Pancreas (tissue), 10 donors: ENCODE measurements around the gene KCNH1. TPM values are rescaled to one million over a fixed set of nuclear protein-coding genes. Genes with fewer than 3 reads are reported as not detected.

ENCODE experiments used
- ATAC-seq, 4 donors: fragments of 200-7000 bp; cut with Tn5 transposase; one replicate each; pipeline versions ENCODE4 v1.8.0 to v1.9.1; 2020; ENCODE audit warnings: mild to moderate bottlenecking in 4 of 4, moderate library complexity in 4 of 4
- DNase-seq, 6 donors: peaks; one replicate each; pipeline ENCODE4 v3.0.0-alpha.2; 2020
- FAIRE-seq: peaks from 2 replicates; lab custom pipeline; 2012; peaks lifted over from hg19 to GRCh38; lab: Jason Lieb, UNC
- H3K27ac ChIP-seq, 4 donors: fragments of 200-600 bp; sonication (generic); 1 replicate in 3 of 4; 2 replicates in 1 of 4; pipeline versions ENCODE4 v1.5.0 to v1.8.0; 2020
- H3K27me3 ChIP-seq, 4 donors: fragments of 200-600 bp; one replicate each; pipeline ENCODE4 v1.8.0; 2021
- H3K36me3 ChIP-seq, 3 donors: fragments of 200-600 bp; sonication (generic) in 1 of 3; one replicate each; pipeline versions ENCODE4 v1.5.0 to v1.8.0; 2020 to 2021
- H3K4me1 ChIP-seq, 3 donors: fragments of 200-600 bp; one replicate each; pipeline ENCODE4 v1.8.0; 2021
- H3K4me3 ChIP-seq, 4 donors: fragments of 200-600 bp; sonication (generic) in 2 of 4; one replicate each; pipeline versions ENCODE4 v1.5.0 to v1.8.0; 2020 to 2021
- H3K9me3 ChIP-seq, 4 donors: fragments of 200-600 bp; one replicate each; pipeline ENCODE4 v1.8.0; 2021
- WGBS, 2 donors: extraction: QIAGEN DNeasy Blood & Tissue Kit; methylation state at CpG; one replicate each; pipeline ENCODE4 v1.1.7; 2013; 5-methylcytosine and 5-hydroxymethylcytosine counted together
- intact Hi-C, 3 donors: fragments of 100-400 bp; cut with DNase I; formaldehyde crosslinking; loops; one replicate each; pipeline versions ENCODE4 v1.11.1 to v1.14.2; 2022
- polyA plus RNA-seq, 2 donors: library from polyadenylated mRNA; stranded (reverse); fragments of 200-250 nt; gene quantifications; one replicate each; pipeline ENCODE4 v1.2.3, GENCODE V29; 2013
- total RNA-seq, 6 donors: library from RNA; stranded (reverse); fragmentation: NEBNext Ultra II Directional in 4 of 6; extraction: Animal tissue kit (Norgen Biotek cat#: 25700) in 4 of 6; gene quantifications; one replicate each; pipeline versions ENCODE4 v1.2.1 to v1.2.4, GENCODE V29; 2021 to 2023
- TF ChIP-seq, protein P1 (sequence below), 4 donors: fragments of 200-600 bp; sonication (generic) in 3 of 4; IDR thresholded peaks; one replicate each; pipeline versions ENCODE4 v1.5.0 to v1.8.0; 2021; ENCODE audit warnings: antibody characterized with exemption in 4 of 4
- donor health status: healthy with polysubstance abuse.
- donor health status: DM: no; HTN: no; CAD: no; lungs with moderate emphysema.
- donor health status: DM: no; HTN: no; CAD: no.
- donor health status: control.
- donor health status: control.
- donor health status: Bipolar disorder and iron deficiency.
- donor health status: DM: yes; HTN: yes; CAD: no.
- donor health status: DM: no; HTN: no; CAD: no.
- donor health status: DM: no; HTN: no; CAD: no.
- donor health status: DM: yes; HTN: yes; CAD: no.

The KCNH1 gene
- total and polyA plus RNA-seq, 8 donors: 0.24 to 0.61 (median 0.36) TPM

DNA sequence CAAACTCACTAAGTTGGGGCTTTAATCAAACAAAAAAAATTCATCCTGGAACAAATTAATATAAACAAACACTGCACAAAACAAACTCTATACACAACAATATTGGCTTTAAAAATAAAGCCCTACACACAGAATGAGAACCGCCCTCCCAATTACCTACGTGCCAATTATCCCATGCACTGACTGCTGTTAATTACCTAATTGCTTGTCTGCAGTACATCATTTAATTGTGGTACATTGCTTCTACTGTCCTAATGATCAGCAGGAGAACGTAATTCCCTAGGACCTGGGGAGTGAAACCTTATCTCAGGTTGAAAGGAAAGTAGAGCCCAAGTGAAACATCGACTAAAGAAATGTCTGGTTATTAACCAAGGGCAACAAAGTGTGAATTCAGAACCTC lies 364.5 kb downstream of the KCNH1 start:
- FAIRE-seq (no peak), ATAC-seq (no peak)
- 55 to 57% methylated on average over 4 of the region's 4 CpGs for WGBS, 2 donors

DNA sequence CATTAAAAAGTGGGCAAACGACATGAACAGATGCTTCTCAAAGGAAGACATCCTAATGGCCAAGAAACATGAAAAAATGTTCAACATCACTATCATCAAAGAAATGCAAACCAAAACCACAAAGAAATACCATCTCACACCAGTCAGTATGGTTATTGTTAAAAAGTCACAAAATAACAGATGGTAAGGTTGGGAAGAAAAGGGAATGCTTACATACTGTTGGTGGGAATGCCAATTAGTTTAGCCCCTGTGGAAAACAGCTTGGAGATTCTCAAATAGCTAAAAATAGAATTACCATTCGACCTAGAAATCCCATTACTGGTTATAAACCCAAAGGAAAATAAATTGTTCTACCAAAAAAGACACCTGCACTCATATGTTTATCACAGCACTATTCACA lies 369.4 kb downstream of the KCNH1 start:
- H3K36me3 ChIP-seq: no peaks in the 10 kb centered on the region
- H3K4me1 ChIP-seq: no peaks in the 10 kb centered on the region
- no peaks in the 10 kb centered on the region for H3K27me3 ChIP-seq
- no peak for DNase-seq
- TF ChIP-seq, protein P1, sequence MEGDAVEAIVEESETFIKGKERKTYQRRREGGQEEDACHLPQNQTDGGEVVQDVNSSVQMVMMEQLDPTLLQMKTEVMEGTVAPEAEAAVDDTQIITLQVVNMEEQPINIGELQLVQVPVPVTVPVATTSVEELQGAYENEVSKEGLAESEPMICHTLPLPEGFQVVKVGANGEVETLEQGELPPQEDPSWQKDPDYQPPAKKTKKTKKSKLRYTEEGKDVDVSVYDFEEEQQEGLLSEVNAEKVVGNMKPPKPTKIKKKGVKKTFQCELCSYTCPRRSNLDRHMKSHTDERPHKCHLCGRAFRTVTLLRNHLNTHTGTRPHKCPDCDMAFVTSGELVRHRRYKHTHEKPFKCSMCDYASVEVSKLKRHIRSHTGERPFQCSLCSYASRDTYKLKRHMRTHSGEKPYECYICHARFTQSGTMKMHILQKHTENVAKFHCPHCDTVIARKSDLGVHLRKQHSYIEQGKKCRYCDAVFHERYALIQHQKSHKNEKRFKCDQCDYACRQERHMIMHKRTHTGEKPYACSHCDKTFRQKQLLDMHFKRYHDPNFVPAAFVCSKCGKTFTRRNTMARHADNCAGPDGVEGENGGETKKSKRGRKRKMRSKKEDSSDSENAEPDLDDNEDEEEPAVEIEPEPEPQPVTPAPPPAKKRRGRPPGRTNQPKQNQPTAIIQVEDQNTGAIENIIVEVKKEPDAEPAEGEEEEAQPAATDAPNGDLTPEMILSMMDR (IDR thresholded peaks at IDR 0.05): no peak
- no peak for FAIRE-seq
- no peaks in the 10 kb centered on the region for H3K9me3 ChIP-seq
- no peak for ATAC-seq
- H3K4me3 ChIP-seq: no peak overlapping the region
- intact Hi-C loops: no loop called here
- no peak overlapping the region for H3K27ac ChIP-seq
- WGBS, 2 donors: 28 to 38% methylated on average over 2 of the region's 2 CpGs

More for the DNA sequence above, 364.5 kb downstream of the KCNH1 start:
- no peak for DNase-seq
- intact Hi-C loops: no loop called here
- TF ChIP-seq, protein P1 (IDR thresholded peaks at IDR 0.05): no peak
- no peak overlapping the region for H3K27ac ChIP-seq
- H3K4me3 ChIP-seq: no peak overlapping the region
- no peaks in the 10 kb centered on the region for H3K36me3 ChIP-seq
- no peaks in the 10 kb centered on the region for H3K9me3 ChIP-seq
- no peaks in the 10 kb centered on the region for H3K27me3 ChIP-seq
- no peaks in the 10 kb centered on the region for H3K4me1 ChIP-seq

DNA sequence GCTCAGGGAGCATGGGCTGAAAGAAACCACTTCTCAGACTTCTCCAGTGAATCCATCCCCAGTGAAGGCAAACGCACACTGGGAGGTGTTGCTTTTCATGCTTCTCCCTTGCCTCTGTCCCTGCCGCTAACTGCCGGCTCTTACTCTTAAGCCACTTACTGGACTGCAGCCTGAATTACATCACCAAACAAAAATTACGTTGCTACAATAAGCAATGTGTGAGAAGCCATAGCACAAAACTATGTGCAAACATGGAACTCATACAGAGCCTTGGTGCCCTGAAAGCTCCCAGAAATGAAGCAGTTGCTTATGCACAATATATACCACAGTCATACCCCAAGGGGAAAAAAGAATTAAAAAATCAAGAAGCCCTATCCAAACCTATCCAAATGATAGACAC lies 375.2 kb downstream of the KCNH1 start:
- intact Hi-C loops: no loop called here
- Histone ChIP-seq H3K4me1 (no peaks in the 10 kb centered on the region), H3K4me3 (no peak overlapping the region), H3K27me3 (no peaks in the 10 kb centered on the region), H3K36me3 (no peaks in the 10 kb centered on the region), H3K27ac (no peak overlapping the region), H3K9me3 (no peaks in the 10 kb centered on the region)
- ATAC-seq (no peak), DNase-seq (no peak), FAIRE-seq (no peak)
- WGBS, 2 donors: 59 to 61% methylated on average over 4 of the region's 4 CpGs
- TF ChIP-seq, protein P1 (IDR thresholded peaks at IDR 0.05): no peak

DNA sequence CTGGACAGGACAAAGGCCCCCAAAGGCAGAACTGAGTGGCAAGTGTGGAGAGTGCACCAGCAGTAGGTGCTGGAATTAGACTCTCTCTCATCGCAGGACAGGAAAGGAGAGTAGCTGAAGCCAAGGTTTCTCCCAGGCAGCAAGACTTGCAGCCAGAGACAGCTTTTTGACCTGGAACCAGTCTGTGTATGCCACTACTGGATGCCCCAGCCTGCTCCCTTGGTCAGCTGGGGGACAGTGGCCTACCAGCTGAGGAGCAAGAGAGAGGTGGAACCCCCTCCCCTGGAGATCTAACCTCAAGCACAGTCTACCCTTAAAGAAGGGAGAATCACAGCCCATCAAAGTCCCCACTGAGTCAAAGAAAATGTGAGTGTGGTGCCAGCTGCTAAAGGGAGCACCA lies 375.7 kb downstream of the KCNH1 start:
- Histone ChIP-seq H3K36me3 (no peaks in the 10 kb centered on the region), H3K9me3 (no peaks in the 10 kb centered on the region), H3K4me1 (no peaks in the 10 kb centered on the region), H3K27ac (no peak overlapping the region), H3K27me3 (no peaks in the 10 kb centered on the region), H3K4me3 (no peak overlapping the region)
- TF ChIP-seq, protein P1 (IDR thresholded peaks at IDR 0.05): no peak
- WGBS, 2 donors: 88 to 89% methylated on average over 1 of the region's 1 CpG
- intact Hi-C loops: no loop called here
- no peak for FAIRE-seq
- no peak for DNase-seq
- ATAC-seq: no peak

DNA sequence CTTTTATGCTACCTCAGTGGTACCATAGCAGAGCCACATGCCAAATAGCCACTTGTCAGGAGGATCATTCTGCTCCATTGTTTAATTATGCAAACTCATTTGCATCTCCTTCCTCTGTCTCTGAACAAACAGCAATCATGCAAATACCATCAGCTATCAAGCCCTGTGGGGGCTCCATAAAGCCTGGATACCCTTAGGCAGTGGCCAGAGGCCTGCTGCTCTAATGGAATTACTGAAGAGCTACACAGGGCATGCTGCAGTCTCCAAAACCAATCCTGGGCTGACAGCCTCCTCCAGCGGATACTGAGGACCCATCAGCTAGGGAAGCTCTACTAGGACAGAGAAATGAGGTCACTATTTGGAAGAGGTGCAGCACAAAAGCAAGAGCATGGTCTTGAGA lies 376.3 kb downstream of the KCNH1 start:
- intact Hi-C loops: no loop called here
- TF ChIP-seq, protein P1 (IDR thresholded peaks at IDR 0.05): no peak
- no peaks in the 10 kb centered on the region for H3K36me3 ChIP-seq
- H3K9me3 ChIP-seq: no peaks in the 10 kb centered on the region
- FAIRE-seq (no peak), ATAC-seq (no peak), DNase-seq (no peak)
- WGBS, 2 donors: 62 to 69% methylated on average over 1 of the region's 1 CpG
- no peak overlapping the region for H3K4me3 ChIP-seq
- no peak overlapping the region for H3K27ac ChIP-seq
- no peaks in the 10 kb centered on the region for H3K4me1 ChIP-seq
- no peaks in the 10 kb centered on the region for H3K27me3 ChIP-seq
